GM10266 (cell line): ENCODE measurements around the gene RUSC1.

Experiments
- DNase-seq: peaks from one replicate; pipeline ENCODE4 v3.0.0; 2012; ENCODE audit errors: extremely low spot score
- CTCF ChIP-seq: IDR thresholded peaks from 2 replicates; pipeline ENCODE4 v1.5.1; 2012; ENCODE audit warnings: mild to moderate bottlenecking, low read depth; ENCODE audit not compliant: control insufficient read depth, insufficient read depth; ENCODE audit errors: missing control alignments

The RUSC1 gene

GRCh38 chr1:155320252-155320651 is 442 bp upstream of the RUSC1 start:
- DNase-seq, result no peak
- no peak for TF ChIP-seq CTCF

GRCh38 chr1:155321639-155322503 is 1.2 kb downstream of the RUSC1 start:
- TF ChIP-seq CTCF, result no peak
- DNase-seq, result no peak

- TF ChIP-seq CTCF, result no peak
- DNase-seq, result no peak
Measured at GRCh38 chr1:155322571-155322952, 1.9 kb downstream of the RUSC1 start.

- peak; percentile 97 for TF ChIP-seq CTCF
- DNase-seq, result peak; percentile 90
Measured at GRCh38 chr1:155322953-155323728, 2.4 kb downstream of the RUSC1 start.

- no peak for TF ChIP-seq CTCF
- peak; percentile 91 for DNase-seq
Measured at GRCh38 chr1:155323729-155324036, 3.0 kb downstream of the RUSC1 start.

GRCh38 chr1:155324037-155324716 is 3.5 kb downstream of the RUSC1 start:
- DNase-seq, result peak; percentile 97
- no peak for TF ChIP-seq CTCF
